Panc1 (cell line): Measurements from ENCODE around the gene PLA2G2C.

Source experiments
- CTCF ChIP-seq: fragments of 450-650 bp; IDR thresholded peaks from 2 replicates; pipeline ENCODE4 v1.5.1; 2017; ENCODE audit warnings: mild to moderate bottlenecking
- TCF7L2 ChIP-seq: IDR thresholded peaks from 2 replicates; pipeline ENCODE4 v1.6.1; 2011; ENCODE audit warnings: mild to moderate bottlenecking, low read depth, low read length, inconsistent platforms

- TF ChIP-seq CTCF: no peak
- TF ChIP-seq TCF7L2: no peak
Observed at GRCh38 chr1:20191266-20191825, 5.0 kb upstream of the PLA2G2C start.
